T-helper 22 cell (primary cell): ENCODE data around the gene MTRFR.
"Not testable (repeated sequence)": the region's sequence is repeated elsewhere in the genome, so short reads cannot be mapped to it uniquely, and the experiment has no call there.

Source experiments
- DNase-seq: peaks from one replicate; pipeline ENCODE4 v3.0.0-alpha.2; 2020; ENCODE audit warnings: low read depth

Gene MTRFR

DNA sequence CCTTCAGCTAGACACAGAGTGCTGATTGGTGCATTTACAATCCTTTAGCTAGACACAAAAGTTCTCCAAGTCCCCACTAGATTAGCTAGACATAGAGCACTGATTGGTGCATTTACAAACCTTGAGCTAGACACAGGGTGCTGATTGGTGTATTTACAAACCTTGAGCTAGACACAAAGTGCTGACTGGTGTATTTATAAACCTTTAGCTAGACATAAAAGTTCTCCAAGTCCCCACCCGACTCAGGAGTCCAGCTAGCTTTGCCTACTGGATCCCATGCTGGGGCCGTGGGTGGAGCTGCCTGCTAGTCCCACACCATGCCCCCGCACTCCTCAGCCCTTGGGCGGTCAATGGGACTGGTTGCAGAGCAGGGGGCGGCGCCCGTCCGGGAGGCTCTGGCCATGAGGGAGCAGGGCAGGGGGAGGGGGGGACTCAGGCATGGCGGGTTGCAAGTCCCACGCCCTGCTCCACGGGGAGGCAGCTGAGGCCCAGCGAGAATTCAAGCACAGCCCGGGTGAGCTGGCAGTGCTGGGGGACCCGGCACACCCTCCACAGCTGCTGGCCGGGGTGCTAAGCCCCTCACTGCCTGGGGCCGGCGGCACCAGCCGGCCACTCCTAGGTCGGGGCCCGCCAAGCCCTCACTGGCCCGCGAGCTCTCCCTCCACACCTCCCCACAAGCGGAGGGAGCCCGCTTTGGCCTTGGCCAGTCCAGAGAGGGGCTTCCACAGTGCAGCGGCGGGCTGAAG, 15.9 kb downstream of the MTRFR start:
- not testable (repeated sequence) for DNase-seq

DNA sequence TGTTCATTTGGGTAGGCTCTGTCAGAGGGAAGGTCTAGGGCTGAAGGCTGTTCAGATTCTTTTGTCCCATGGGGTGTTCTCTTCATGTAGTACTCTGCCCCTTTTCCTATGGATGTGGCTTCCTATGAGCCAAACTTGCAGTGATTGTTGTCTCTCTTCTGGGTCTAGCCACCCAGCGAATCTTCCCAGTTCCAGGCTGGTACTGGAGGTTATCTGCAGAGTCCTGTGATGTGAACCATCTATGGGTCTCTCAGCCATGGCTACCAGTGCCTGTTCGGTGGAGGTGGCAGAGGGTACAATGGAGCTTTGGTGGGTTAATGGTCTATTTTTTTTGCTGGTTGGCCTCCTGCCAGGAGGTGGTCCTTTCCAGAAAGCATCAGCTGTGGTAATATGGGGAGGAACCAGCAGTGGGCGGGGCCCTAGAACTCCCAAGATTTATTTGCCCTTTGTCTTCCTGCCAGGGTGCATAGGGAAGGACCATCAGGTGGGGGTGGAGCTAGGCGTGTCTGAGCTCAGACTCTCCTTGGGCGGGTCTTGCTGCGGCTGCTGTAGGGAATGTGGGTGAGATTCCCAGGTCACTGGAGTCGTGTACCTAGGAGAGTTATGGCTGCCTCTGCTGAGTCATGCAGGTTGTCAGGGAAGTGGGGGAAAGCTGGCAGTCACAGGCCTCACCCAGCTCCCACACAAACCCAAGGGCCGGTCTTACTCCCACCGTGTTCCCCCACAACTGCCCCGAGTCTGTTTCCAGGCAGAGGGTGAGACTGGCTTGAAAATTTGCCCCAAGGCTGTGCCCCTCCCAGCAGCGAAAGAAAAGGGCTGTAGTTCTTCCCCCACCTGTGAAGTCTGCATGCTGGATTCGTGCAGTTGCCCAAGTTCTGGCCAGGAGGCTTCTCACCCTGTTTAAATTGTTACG, 17.5 kb downstream of the MTRFR start:
- no peak for DNase-seq

DNA sequence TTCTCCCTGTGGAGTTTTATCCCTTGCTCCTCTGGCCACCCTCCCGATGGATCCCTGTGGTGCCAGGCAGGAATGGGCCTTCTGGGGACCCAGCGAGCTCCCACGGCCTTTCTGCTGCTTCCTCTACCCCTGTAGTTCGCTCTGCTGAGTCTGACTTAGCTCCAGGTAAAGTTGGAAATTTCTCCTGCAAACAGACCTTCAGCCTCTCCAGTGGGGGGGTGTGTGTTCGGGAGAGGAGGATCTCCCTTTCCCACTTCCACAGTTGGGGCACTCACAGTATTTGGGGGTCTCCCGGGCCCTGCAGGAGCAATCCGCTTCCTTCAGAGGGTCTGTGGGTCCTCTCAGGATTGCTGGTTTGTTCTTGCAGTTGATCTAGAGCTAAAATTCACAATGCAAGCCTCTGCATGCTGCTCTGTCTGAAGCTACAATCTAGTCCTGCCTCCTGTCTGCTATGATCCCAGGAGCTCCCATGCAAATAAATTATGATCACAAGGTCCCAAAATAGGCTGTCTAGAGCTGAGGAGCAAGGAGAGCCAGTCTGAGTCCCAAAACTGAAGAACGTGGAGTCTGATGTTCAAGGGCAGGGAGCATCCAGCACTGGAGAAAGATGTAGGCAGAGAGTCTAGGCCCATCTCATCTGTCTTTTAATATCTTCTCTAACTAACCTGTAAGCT, 18.3 kb downstream of the MTRFR start:
- DNase-seq: no peak

DNA sequence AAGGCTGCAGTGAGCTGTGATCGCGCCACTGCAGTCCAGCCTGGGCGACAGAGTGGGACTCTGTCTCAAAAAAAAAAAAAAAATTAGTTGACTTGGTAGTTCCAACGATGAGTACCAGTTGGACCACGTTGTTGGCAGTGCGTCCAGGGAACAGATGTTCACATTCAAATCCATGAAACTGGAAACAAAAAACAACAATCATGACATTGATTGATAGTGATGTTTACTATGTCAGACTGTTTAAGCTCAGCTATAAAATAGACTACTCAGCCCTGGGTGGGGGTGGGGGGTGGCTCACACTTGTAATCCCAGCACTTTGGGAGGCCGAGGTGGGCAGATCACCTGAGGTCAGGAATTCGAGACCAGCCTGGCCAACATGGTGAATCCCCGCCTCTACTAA, 19.1 kb downstream of the MTRFR start:
- not testable (repeated sequence) for DNase-seq

DNA sequence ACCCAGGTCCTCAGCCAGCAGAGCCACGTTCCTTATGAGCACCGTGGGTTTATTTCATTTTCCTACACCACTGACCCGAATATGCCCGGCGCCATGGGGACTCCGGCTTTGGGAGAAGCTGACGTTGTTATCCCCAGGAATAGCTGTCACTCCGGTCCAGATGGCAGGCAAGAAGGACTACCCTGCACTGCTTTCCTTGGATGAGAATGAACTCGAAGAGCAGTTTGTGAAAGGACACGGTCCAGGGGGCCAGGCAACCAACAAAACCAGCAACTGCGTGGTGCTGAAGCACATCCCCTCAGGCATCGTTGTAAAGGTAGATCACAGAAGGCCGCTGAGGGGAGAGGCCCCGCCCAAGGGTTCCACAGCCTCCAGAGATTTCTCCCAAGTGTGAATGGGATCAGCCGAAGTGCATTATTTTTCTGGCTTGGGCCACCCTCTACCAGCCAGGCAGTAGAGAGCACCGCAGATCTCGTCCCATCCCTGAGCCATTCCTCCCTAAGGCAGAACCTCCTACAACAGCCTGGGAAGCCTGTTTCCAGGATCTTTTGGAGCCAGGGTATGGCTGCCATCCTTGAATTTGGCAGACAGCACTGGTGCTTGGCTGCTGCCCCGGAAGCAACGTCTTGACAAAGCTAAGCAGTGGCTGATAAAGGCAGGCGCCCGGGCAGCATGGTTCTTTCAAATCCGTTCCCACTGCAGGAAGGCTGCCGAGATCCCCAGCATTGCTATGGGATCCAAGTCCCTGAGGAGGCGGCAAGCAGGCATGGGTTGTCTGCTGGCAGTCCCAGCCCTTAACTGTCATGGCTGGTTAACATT, 20.6 kb downstream of the MTRFR start:
- no peak for DNase-seq

DNA sequence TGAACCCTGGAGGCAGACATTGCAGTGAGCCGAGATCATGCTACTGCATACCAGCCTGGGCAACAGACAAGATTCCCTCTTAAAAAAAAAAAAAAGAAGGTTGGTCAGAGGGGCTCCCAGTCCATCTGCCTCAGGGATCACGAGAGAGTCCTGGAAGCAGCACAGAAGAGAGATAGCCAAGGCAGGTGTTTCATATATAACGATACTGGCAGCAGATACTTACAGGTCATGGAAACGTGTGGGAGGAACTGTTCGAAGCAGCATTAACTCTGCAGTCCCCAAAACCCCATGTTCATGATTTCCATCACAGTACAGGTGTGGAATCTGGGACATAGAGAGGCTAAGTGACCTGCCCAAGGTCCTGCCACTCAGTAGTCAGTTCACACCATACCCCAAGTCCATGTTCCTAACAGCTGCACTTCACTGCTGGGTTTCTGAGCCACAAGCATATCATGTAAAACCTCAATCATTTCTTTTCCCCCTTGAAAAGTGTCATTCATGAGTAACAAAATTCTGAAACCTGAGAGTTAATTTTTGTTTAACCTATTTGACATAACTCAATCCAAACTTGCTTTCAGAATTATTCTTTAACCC, 21.7 kb downstream of the MTRFR start:
- no peak for DNase-seq

DNA sequence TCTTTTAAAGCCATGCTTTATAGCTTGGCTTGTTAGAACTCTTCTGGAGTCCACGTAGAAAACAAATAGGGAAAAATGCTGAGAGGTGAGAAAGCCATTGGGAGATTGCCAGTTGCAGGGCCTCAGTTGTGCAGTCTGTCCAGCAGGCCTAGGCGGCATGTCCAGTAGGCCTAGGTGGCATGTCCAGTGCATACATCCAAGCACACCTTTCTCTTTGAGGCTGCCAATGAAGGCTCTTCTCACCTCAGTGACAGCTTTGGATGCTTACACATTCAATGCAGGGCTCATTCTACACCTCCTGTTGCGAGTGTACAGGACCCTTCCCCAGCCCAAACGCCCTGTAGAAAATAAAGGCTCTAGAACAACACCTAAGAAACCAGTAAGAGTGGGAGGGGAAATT, 25.4 kb downstream of the MTRFR start:
- DNase-seq: no peak

DNA sequence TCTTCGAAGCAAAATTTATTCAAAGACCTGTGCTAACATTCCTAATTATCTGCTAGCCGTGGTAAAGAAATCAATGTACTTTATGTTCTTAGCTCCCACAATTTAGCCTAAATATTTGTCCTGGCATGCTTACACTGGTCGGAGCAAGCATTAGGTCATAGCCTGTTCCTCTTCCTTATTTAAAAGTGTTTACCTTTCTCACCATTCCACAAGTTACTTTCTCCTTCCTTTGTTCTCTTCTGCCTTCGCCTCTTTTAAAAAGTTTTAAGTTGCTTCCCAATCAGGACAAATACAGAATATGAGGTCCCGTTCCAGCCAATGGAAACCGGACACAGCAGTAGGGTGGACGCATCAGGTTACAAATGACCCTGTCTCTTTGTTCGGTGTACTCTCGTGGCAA, 26.8 kb downstream of the MTRFR start:
- DNase-seq: no peak

DNA sequence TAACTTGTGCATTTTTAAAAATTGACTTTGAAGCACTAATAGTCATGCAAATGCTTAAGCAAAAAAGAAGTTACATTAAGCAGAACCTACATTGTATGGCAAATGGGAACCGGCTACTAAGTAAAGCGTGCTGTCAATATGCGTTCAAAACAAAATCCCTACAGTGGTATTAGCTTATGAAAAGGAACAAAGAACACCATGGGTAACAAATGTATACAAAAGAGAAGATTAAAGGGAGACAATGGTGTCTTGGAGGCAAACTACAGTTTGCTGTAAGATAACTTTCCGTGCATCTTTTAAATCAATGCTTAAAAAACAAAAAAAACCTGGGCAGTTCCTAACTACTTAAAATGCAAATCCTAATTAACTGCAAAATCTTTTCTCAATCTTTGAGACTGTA, 28.0 kb downstream of the MTRFR start:
- no peak for DNase-seq

DNA sequence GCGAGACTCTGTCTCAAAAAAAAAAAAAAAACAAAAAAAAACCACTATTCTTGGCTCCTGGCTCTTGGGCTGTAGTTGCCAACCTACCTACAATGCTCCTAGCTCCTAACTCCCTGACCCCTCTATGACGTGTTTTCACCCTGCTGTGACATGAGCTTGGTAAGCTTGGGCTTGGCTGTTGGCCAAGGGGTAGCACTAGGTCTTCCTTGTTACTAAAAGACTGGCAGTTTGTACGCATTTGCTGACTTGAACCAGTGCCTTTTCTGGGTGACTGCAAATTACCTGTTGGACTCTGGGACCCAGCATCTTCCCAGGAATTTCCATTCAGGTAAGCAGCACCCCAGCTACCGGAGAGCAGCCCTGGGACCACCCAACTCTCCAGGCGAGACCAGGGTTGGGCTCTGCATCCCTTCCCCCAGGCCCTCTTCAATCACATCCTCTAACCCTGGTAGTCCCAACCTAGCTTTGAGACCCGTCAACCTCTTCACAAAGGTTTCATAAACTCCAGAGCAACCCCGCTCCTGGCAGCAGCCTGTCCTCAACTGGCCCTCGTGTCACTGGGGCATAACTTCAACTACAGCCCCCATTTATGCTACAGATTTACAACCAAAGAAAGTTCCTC, 30.1 kb downstream of the MTRFR start:
- DNase-seq: no peak

DNA sequence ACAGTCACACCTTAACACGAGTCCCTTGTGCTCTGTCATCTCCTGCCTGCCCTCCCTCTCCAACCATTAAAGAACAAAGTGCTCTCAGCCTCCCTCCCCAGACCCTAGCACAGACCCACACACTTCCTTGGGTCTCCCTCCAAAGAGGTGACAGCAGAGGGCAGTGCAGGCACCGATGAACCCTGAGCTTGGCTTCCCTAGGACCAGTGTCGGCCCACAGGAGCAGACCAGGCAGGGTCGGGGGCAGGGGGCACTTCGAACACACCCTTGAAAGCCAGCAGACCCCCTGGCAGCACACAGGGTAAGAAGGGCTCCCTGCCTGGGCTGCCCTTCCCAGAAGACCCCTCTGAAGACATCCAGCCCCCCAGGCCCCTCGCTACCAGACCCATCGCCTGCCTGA, 31.4 kb downstream of the MTRFR start:
- no peak for DNase-seq

DNA sequence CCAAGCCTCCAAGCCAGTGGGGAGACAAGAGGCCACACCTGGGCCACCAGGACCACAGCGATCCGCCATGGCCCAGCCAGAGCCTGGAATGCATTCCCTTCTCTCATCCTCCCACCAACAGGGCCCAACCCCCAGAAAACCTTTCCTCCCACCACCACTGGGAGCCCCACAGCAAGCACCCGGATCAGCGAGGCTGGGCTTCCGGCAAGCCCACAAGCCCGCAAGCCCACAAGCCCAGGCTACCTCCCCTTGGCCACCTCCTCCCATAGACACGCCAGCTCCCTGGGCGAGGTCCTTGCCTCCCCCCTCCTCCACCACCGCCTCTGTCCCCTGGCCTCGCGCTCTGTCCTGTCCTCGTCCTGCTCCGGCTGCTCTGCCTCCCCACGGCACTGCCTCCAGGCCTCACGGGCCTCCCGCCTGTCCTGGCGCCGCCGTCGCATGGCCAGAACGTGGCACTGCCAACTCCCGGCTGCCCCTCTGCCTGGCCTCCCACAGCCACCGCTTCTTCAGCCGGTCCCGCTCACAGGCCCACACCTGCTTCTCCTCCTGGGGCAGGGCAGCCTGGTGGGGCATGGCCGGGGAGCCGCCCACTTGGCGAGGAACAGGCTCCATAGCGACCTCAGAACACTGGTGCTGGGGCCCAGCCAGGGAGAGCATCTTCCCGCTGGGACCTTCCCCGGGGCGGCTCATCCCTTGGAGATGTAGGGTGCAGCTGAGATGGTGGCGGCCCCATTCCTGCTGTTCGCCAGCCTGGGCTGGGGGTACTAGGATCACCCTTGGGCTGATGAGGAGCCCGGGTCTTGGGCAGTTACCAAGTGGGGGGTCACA, 32.8 kb downstream of the MTRFR start:
- no peak for DNase-seq

DNA sequence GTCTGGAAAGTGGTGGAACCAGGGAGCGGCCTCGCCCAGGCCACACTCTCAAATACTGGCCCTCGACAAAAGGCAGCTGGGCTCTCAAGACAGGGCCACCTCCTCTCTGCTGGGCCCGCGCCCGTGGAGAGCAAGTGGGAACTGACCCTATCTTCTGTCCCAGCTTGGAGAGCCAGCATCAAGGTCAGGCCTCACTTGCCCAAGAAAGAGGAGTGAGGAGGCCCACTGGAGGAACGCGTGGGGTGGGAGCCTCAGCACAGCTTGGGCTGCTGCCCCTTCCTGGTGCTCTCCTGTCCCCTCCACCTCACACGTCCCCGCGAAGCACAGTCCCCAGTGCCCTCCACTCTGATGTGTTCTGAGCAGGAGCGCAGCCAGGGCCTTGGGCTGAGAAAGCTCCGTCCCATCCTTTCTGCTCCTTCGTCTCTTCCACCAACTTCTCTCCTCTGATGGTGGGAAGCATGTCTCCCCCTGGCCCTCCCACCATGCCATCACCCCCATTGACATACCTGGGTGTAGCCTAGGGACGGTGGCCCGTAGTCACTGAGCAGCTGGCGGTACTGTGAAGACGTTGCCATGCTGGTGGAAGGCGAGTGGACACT, 33.5 kb downstream of the MTRFR start:
- DNase-seq: no peak

DNA sequence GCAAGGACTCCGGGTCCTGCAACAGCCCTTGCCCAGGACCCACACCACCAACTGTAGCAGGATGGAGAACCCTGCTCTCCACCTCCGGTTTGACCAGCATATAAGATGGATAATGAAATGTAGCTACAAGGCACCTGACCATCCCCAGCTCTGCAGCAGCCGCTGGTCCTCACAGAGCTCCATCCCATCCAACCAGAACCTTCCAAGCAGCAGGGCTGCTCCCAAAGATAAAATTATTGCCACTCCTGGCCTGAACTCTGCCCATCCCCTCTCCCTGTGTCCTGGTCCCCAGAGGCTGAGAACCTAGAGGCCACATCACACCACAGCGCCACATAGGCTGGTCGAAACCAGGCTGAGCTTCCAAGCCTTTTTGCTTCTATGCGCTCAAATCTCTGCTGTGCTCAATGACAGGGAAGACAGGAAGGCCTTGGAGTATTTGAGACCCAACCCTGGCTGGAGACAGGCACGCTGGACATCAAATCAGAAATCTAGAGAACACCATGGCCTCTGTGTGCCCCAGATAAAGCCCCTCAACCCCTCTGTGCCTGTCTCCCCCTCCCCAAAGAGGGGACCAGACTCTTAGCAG, 34.2 kb downstream of the MTRFR start:
- DNase-seq: no peak

DNA sequence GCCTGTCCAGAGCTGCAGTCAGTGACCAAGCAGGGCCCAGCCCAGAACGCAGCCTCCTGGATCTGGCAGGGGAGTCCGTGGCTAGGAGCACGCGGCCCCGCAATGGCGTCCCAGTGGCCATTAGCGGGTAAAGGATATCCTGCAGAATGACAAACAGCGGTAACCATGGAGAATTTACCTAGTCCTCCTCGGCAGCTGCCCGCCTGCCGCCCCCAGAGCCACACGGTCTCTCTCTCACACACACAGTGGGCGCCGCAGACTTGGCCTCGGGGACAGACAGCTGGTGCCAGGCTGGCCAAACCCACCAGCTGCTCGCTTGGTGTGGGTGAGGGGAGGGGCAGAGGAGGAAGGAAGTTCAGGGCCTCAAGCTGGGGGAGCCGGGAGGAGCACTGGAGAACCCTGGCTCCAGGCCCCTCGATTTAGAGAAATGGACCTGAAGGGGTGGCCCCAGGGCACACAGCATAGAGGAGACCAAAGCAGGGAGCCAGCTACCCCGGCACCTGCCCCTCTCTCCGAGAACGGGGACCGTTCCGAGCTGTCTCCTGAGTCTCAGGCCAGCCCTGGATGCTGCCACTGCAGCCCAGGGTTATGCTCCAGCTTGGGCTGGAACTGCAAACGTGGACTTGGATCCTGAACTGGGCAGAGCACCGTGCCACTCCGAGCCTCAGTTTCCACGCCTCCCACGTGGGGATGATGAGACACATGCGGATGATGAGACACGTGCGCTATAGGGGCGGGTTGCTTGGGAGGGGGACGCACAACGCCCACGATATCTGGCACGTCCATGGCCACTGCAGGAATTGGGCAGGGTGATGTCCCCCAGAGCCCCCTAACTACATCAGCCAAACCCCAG, 35.0 kb downstream of the MTRFR start:
- no peak for DNase-seq

DNA sequence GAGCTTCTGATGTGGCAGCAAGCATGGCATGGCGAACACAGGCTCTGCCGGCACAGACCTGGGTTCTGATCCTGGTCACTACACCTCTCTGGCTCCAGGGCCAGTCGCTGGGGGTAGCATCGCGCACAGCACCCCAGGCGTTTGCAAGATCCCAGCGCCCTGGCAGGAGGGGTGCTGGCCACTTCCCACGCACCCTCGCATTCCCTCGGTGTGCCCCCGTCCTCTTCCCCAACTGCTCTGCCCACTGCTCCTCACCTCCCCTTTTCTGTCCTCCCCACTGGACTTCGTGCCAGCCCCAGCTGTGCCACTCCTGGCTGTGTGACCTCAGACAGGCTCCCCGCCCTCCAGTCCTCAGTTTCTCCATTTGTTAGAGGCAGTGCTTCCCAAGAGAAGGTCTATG, 35.6 kb downstream of the MTRFR start:
- no peak for DNase-seq

DNA sequence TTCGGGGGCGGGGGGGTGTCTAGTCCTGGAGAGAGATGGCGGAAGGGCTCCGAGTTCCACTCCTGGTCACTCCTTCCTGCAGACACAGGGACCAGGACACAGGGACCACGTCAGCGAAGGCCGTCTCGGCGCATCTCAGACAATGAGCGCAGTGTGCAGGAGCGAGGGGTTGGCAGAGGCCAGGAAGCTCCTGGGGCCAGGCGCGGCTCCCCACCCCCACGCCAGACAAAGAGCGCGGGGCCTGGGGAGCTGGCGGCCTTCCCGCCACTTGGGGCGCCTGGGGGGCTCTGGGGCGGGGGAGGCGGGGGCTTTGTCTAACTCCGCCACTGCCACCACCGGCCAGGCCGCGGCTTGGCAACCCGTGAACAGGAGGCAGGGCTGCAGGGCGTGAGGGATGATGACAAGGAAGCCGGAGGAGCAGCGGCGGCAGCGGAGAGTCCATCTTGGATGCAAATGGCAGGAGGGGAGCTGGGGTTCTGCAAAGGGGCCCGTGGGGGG, 36.2 kb downstream of the MTRFR start:
- no peak for DNase-seq

DNA sequence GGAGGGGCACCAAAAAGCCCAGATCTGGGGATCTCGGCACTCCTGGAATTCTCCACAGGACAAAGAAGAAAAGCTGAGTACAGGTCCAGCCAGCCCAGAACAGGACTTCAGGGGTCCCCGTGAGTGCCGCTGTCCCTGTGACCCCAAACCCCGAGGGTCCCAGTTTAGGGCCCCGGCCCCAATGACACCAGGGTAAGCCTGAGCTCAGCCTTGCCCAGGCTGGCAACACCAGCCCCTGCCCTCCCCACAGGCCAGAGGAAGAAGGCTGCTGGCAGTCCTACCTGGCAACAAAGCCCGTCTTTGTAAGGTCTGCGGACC, 36.6 kb downstream of the MTRFR start:
- DNase-seq: no peak
